ENCODE results near the gene HLA-DQB1. TPM values are rescaled to one million over a fixed set of nuclear protein-coding genes. Genes with fewer than 3 reads are reported as not detected.
"Not testable (repeated sequence)": the region's sequence is repeated elsewhere in the genome, so short reads cannot be mapped to it uniquely, and the experiment has no call there.

The HLA-DQB1 gene
- total RNA-seq, 1 donor from 2014 or later: 1.1 TPM

DNA sequence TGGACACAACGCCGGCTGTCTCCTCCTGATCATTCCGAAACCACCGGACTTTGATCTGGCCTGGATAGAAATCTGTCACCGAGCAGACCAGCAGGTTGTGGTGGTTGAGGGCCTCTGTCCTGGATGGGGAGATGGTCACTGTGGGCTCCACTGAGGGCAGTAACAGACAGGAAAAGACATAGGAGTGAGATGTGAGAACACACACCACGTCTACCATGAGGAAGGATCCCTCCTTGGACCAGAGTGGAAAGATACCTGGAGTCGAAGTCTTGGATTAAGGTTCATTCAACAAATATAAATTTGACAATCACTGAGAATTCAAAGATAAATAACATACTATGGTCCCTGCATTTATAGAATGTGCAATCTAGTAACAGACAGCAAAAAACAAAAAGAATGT lies 4.4 kb downstream of the HLA-DQB1 start:
- no peak for ATAC-seq

DNA sequence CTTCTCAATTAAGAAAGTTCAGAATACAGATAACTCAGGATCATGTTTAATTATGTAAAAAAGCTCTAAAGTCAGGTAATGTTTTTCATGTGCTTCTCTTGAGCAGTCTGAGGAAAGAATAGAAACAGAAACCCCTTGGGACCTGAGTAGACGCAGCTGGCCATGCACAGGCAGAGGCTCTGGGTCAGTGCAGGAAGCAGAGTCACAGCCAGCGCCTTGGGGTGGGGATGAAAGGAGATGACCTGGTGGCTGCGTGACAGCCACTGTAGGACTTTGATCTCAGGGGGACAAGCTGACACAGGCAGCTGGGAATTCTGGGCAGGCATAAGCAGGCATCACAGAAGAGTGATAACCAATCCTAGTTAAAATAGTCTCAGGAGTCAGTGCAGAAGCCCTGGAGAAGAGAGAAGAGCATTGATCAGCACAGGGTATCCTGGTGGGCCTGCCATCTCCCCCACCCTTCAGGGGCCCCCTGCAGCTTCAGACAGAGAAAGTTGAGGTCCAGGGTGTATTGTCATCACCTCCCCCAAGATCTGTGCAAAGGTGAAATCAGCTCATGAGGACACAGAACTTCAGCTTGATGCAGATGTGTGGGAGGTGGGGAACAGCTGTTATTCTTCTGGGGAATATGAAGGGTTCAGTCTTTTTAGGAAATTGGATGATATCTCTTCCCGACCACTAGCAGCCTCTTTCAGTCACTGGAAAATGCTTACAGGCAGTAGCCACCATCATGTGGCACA lies 6.4 kb downstream of the HLA-DQB1 start:
- no peak for ATAC-seq

DNA sequence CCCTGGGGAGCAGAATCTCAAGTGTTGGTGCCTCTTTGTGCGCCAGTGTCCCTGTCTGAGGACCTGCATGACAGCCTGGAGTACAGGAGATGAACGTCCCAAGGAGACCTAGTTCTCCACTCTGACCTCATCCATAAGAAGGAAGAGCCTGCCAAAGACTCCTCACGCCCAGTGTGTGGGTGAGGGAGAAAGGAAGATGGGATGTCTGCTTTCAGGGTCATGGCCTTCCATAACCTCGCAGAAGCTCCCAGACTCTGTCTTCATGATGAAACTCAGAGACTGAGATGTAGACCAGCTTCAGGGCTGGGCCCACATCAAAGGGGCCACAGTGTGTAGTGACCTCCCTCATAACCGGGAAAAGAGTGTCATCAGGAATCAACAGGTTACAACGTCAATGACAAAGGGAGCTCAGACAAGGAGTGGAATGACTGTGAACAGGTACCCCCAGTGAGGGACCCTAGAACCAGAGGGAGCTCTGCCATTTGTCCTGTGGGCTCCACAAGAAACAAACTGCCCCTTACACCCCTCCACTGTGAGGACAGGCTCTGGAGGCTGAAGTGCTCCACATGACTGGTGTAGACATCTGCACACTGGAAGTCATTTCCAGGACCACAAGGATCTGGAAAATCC lies 8.1 kb downstream of the HLA-DQB1 start:
- no peak for ATAC-seq

DNA sequence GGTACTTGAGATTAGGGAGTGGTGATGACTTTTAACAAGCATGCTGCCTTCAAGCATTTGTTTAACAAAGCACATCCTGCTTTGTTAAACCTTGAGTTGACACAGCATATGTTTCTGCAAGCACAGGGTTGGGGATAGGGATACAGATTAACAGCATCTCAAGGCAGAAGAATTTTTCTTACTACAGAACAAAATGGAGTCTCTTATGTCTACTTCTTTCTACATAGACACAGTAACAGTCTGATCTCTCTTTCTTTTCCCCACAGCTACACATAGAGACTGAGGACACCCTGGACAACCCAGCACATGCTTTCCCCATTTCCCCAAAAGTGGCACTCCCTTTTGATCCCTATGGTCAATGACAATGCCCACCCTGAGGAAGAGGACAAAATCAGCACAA lies 8.6 kb downstream of the HLA-DQB1 start:
- not testable (repeated sequence) for ATAC-seq

DNA sequence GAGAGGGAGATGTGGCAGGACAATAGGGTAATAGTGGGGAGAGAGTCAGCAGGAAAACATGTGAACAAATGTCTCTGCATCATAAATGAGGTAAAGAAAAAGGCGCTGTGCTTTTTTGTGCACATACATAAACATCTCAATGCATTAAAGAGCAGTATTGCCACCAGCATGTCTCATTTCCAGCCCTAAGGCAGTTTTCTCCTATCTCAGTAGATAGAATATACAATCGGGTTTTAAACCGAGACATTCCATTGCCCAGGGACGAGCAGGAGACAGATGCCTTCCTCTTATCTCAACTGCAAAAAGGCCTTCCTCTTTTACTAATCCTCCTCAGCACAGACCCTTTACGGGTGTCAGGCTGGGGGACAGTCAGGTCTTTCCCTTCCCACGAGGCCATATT lies 9.1 kb downstream of the HLA-DQB1 start:
- not testable (repeated sequence) for ATAC-seq

DNA sequence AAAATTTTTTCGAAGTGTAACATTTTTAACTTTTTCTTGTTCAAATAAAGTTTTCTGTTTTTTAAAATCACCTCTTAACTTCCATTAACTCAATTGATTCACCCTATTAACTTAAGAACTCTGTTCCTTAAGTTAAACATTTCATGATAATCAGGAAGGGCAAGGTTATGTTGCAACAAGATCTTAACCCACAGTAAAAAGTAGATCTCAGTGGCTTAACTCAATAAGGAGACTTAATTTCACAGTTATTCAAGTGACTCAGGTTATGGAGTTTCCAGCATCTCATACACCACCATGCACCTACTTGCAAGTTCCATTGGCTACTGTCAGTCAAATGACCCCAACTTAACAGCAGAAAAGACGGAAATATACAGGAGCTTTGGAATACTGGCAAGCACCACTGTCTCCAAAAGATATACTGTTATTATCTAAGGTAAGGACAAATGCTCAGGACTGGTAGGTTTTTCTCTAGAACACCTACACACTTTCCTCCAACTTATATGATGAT lies 11.2 kb downstream of the HLA-DQB1 start:
- no peak for ATAC-seq

DNA sequence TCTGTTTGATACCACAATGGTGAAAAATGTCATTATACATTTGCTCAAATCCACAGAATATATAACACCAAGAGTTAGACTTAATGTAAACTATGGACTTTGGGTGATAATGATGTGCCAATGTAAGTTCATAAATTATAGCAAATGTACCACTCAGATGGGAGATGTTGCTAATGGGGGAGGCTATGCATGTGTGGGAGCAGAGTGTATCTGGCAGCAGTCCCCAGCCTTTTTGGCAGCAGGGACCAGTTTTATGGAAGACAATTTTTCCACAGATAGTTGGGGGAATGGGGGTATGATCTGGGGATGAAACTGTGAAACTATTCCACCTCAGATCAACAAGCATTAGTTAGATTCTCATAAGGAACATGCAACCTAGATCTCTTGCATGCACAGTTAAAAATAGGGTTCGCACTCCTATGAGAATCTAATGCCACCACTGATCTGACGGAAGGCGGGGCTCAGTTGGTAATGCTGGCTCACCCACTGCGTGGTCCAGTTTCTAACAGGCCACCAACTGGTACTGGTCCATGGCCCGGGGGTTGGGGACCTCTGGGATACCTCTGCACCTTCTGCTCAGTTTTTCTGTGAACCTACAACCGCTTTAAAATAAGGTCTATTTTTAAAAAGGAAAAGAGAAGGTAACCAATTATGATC lies 21.3 kb downstream of the HLA-DQB1 start:
- ATAC-seq: no peak

DNA sequence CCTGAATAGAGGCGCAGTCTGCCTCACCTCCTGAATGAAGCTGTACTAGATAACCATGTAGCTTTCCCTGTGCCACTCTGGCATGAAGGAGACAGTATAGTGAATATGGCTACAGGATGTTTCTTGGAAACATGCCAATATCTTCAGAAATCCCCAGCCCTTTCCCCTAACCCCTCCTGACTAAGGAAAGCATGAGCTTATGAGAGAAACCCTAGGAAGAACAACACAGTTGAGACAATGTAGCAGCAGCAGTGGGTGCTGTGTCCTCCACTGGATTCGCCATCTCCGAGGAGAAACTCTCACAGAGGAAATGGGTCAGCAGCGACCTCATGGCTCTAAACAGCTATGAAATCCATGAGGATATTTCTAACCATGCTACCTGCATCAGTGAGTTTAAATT lies 22.6 kb downstream of the HLA-DQB1 start:
- ATAC-seq: no peak

DNA sequence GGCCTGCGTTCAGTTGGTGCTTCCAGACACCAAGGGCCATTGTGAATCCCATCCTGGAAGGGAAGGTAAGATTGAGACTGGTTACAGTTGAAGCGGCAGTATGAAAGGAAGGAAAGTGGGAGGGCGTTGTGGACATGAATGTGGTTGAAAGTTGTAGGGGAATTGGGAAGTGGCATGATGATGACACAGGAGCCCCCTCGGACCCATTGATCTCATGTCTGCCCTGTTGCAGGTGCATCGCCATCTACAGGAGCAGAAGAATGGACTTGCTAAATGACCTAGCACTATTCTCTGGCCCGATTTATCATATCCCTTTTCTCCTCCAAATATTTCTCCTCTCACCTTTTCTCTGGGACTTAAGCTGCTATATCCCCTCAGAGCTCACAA lies 23.7 kb downstream of the HLA-DQB1 start:
- ATAC-seq: no peak

DNA sequence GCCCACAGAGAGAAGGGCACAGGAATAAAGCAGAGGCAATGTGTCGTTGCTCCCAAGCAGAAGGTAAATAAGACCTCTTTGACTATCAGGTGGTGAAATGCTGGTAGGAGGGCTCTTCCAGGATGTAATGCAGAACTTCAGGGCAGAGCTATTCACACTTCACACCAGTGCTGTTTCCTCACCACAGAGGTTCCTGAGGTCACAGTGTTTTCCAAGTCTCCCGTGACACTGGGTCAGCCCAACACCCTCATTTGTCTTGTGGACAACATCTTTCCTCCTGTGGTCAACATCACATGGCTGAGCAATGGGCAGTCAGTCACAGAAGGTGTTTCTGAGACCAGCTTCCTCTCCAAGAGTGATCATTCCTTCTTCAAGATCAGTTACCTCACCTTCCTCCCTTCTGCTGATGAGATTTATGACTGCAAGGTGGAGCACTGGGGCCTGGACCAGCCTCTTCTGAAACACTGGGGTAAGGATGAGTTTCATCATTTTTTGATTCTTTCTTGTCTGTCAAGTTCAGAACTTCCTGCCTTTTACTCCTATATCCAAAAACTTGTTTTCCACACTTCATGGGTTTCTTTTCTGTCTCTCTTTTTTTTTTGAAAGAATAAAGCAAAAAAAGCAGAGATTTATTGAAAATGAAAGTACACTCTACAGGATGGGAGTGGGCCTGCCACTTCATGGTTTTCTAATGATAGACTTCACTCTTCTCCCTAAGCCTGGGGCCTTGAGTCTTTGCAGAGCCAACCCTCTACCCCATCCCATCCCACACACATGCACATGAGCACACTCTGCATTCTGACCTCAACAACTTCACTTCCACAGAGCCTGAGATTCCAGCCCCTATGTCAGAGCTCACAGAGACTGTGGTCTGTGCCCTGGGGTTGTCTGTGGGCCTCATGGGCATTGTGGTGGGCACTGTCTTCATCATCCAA lies 24.4 kb downstream of the HLA-DQB1 start:
- not testable (repeated sequence) for ATAC-seq

DNA sequence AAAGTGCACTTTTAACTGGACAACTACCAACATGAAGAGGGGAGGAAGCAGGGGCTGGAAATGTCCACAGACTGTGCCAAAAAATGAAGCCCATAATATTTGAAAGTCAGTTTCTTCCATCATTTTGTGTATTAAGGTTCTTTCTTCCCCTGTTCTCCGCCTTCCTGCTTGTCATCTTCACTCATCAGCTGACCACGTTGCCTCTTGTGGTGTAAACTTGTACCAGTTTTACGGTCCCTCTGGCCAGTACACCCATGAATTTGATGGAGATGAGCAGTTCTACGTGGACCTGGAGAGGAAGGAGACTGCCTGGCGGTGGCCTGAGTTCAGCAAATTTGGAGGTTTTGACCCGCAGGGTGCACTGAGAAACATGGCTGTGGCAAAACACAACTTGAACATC lies 25.3 kb downstream of the HLA-DQB1 start:
- ATAC-seq: no peak

DNA sequence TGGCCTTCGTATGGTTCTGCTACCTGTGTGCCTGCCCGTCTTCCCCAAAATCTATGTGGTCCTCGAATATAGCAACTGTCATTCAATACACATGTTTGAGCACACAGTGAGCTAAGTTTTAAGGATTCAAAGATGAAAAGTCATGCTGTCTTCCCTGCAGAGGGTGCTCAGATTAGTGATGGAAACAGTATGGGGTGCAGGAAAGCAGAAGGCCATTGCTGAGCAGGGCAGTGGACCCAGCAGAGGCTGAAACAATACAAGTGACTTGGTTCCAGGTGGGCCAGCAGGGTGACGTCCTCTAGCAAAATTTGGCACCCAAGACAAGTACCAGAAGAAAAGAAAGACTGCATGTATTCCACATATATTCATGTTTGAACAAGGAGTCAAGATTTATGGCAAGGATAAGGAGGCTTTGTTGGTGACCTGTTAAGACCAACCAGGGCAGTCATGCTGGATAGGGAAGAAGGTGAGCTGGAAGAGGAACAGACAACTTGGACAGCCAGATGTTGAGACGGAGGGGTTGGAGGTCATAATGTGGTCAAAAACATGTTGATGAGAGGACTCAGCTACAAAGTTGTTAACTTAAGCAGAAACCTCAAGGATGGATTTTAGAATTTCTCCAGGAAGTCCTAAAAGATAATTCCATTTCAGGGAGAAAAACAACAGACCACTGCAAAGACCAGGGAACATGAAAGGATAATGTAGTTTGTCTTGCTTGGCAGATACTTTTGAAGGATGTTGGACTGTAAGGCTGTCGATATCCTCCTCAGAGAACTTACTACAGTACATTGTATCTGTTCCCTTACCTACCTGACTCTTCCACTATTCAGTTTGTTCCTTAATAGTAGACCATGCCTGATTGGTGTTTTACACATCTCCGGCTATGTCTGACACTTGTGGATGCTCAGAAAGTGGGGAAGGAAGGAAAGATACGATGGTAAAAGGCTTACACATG lies 26.7 kb downstream of the HLA-DQB1 start:
- no peak for ATAC-seq

DNA sequence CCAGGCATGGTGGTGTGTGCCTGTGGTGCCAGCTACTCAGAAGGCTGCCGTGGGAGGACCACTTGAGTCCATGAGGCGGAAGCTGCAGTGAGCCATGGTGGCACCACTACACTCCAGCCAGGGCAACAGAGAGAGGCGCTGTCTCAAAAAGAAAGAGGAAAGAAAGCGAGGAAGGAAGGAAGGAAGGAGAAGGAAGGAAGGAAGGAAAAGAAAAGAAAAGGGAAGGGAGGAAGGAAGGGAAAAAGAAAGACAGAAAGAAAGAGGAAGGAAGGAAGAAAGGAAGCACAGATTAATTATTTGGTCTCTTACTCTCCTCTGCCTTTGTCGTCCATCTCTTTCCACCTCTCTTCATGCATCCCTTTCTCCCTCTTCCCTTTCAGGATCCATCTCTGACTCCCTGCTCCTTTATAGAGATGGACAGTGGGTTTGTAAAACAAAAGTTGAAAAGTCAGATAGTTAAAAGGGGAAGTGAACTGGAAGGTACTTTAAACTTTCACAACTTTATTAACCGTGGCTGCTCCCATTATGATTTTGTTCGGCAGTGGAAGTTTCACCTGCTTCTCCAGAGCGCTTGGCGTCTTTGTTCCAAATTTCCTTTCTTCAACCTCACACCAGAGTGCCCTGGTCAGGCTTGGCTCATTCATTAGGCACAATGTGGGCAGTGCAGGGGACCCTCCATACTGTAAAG lies 27.8 kb downstream of the HLA-DQB1 start:
- ATAC-seq: no peak

DNA sequence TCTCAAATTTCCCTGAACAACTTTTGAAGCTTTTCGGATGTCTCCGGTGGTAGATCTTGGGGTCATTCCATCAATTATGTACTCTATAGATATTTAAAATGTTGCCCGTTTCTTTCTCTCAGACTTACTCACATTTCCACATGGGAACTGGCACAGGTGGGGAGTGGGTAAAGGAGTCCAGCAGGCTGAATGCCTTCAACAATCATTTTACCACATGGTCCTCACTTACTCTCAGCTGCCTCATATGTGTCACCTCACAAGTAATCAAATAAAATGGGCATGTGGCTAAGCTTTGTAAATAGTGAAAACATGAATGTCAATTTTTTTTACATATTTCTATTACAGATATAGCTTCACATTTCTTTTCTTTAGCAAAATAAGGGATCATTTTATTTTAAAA lies 28.6 kb downstream of the HLA-DQB1 start:
- no peak for ATAC-seq

DNA sequence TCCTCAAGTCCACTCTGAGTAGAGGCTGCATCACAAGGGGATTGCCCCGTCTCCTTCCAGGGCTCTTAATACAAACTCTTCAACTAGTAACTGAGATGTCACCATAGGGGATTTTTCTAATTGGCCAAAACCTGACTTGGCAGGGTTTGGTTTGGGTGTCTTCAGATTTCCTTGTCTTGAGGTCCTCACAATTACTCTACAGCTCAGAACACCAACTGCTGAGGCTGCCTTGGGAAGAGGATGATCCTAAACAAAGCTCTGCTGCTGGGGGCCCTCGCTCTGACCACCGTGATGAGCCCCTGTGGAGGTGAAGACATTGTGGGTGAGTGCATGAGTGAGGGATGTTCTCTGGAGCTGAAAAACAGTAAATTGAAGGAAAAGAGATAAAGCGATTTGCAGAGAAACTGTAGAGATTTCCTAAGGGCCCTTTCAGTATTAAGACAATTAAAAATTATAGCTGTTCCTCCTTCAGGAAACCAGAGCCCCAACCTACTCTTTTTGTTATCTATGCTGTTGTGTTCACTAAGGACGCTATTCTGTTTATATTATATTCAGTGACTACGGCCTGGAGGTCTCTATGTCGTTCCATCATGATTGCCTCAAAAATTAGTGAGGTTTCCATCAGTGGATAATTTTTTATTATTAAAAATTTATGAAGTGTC lies 29.1 kb downstream of the HLA-DQB1 start, which contains the start of gene HLA-DQA1:
Gene HLA-DQA1, plus strand, starts transcription at position 188 of the 662 bp plus-strand sequence. Its CDS starts 53 bp downstream, at position 241.
- ATAC-seq: peak; percentile 45

DNA sequence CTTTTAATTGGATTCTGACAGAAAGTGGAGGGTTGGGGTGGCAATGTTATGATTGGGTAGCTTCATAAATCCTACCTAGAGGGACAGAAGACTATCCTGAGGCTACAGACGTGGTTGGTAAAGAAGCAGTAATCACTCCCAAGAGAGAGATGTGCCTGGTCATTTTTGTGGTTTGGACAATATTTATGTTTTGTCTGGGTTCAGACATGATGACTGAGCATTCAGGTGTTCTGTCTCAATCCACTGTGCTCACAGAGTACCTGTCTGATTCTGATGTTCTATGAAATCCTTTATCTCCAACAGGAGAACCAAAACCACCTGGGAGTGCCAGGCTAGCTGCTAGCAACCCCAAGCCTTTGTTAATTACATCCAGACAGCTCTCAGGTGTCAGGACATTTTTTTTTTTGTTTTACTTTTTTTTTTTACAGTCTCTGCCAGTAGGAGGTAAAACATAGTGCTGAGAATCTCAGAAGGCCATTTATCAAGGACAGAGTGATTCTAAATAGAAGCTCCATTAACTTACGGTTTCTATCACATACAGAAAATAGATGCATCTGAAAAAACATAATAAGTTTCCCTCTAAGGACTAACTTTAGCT lies 30.8 kb downstream of the HLA-DQB1 start:
- ATAC-seq: no peak

DNA sequence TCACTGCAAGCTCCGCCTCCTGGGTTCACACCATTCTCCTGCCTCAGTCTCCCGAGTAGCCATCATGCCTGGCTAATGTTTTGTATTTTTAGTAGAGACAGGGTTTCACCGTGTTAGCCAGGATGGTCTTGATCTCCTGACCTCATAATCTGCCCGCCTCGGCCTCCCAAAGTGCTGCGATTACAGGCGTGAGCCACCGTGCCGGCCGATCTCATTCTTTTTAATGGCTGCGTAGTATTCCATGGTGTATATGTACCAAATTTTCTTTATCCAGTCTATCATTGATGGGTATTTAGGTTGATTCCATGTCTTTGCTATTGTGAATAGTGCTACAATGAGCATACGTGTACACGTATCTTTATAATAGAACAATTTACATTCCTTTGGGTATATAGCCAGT lies 36.7 kb downstream of the HLA-DQB1 start:
- ATAC-seq: not testable (repeated sequence)

DNA sequence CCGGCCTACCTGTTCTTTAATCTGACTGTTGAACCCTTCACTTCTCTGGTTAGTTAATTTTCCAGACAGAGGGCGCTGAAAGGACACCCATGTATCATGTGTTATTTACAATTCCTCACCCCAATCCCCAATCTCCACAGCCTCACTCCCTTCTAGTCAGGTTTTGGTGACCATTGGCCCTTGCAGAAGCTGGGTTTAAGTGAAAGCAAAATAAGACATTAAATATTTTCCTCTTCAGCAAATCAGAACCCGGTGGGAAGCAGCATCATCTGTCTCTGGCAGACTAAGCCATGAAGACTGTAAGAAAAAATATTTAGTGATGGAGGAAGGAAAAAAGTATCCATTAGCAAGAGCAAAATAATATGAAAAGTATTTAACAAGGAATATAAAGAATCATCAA lies 38.6 kb downstream of the HLA-DQB1 start:
- no peak for ATAC-seq

DNA sequence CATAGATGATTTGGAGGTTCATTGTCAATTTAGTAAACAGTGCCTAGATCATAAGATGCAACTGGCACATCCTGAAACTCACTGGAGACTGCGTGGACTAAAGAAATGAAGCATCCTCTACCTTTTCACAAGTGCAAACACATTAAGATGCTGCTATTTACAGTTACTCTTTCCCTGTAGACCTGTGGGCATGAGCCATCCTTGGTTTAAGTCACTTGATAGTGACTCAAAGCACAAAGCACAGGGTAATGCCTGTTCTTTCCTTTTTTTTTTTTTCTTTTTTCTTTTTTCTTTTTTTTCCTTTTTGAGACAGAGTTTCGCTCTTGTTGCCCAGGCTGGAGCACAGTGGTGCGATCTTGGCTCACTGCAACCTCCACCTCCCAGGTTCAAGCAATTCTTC lies 39.2 kb downstream of the HLA-DQB1 start:
- no peak for ATAC-seq

DNA sequence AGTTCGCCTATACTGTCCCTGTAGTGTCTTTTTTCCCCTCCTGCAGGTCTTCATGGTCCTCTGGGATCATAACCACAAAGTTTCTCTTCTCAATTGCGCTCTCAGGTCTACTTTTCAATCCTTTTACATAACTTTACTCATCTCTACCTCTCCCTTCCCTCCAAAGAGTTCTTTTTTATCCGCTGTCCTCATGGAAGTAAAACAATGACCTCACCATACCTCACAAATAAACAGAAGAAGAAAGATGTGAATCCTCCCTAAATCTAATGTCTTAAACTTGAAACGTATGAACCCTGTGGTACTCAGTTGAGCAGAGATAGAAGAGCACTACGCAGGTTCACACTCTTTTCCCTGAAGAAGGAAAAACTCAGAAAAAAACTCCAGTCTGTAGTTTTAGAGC lies 41.3 kb downstream of the HLA-DQB1 start:
- ATAC-seq: no peak
